GM19043 (cell line): ENCODE data around the gene ADORA2A.

Experiments
- ATAC-seq: cut with Tn5 transposase; IDR thresholded peaks from one replicate; pipeline ENCODE4 v1.9.1; 2021; ENCODE audit warnings: low read depth; ENCODE audit not compliant: unreplicated experiment

The ADORA2A gene

GRCh38 chr22:24427500-24428164 lies at the start of gene ADORA2A:
ADORA2A (plus strand) TSS chr22:24427599; CDS start chr22:24433405, 5,806 bp downstream.
- ATAC-seq = peak; percentile 51

GRCh38 chr22:24379536-24379935 lies 47.9 kb upstream of the ADORA2A start:
- ATAC-seq = no peak

GRCh38 chr22:24380220-24380904 lies 47.0 kb upstream of the ADORA2A start:
- ATAC-seq = no peak

GRCh38 chr22:24380905-24381230 lies 46.5 kb upstream of the ADORA2A start:
- no peak for ATAC-seq

GRCh38 chr22:24383061-24383460 lies 44.3 kb upstream of the ADORA2A start:
- ATAC-seq = no peak

- ATAC-seq = no peak
Measured at GRCh38 chr22:24384131-24384530, 43.3 kb upstream of the ADORA2A start.

GRCh38 chr22:24386937-24387471 lies 40.4 kb upstream of the ADORA2A start:
- ATAC-seq = no peak

- no peak for ATAC-seq
Measured at GRCh38 chr22:24389680-24390079, 37.7 kb upstream of the ADORA2A start.

GRCh38 chr22:24390156-24390555 lies 37.2 kb upstream of the ADORA2A start:
- no peak for ATAC-seq

- no peak for ATAC-seq
Measured at GRCh38 chr22:24390576-24390975, 36.8 kb upstream of the ADORA2A start.

- ATAC-seq = no peak
Measured at GRCh38 chr22:24391836-24392217, 35.6 kb upstream of the ADORA2A start.

- no peak for ATAC-seq
Measured at GRCh38 chr22:24392218-24392931, 35.0 kb upstream of the ADORA2A start.

GRCh38 chr22:24393012-24393559 lies 34.3 kb upstream of the ADORA2A start:
- no peak for ATAC-seq

GRCh38 chr22:24393848-24394247 lies 33.6 kb upstream of the ADORA2A start:
- ATAC-seq = no peak

- ATAC-seq = no peak
Measured at GRCh38 chr22:24394254-24394653, 33.1 kb upstream of the ADORA2A start.

- no peak for ATAC-seq
Measured at GRCh38 chr22:24398409-24398808, 29.0 kb upstream of the ADORA2A start.

- no peak for ATAC-seq
Measured at GRCh38 chr22:24400034-24400725, 27.2 kb upstream of the ADORA2A start.

GRCh38 chr22:24400726-24401596 lies 26.4 kb upstream of the ADORA2A start:
- no peak for ATAC-seq

GRCh38 chr22:24401931-24402367 lies 25.4 kb upstream of the ADORA2A start:
- no peak for ATAC-seq
